ENCODE data around the gene PDCD5. TPM values are rescaled to one million over a fixed set of nuclear protein-coding genes. Genes with fewer than 3 reads are reported as not detected.

PDCD5 gene
- total RNA-seq, 1 experiment from 2014 or later = 118 TPM

- no peaks in the 10 kb centered on the region for H3K4me1 ChIP-seq (ENCODE audit: insufficient read depth, low read length)
- no peak overlapping the region for H3K4me2 ChIP-seq (ENCODE audit: insufficient read depth, insufficient read length, low read length)
- H2BK5ac ChIP-seq (ENCODE audit: insufficient read length, low read length) = no peak overlapping the region
- no peak for DNase-seq
- no peak overlapping the region for H3K23ac ChIP-seq (ENCODE audit: insufficient read length, low read depth, low read length)
- no peaks in the 10 kb centered on the region for H3K36me3 Mint-ChIP-seq (ENCODE audit: insufficient read depth in 1 of 3, low read depth in 3 of 3)
- no CpG with 5 or more reads among the region's 7 CpGs for WGBS (ENCODE audit: extremely low coverage, insufficient read length, low lambda C conversion rate)
- no peaks in the 10 kb centered on the region for H3K79me1 ChIP-seq (ENCODE audit: insufficient read depth, low read depth, low read length, poor library complexity, severe bottlenecking)
- no peak overlapping the region for H4K5ac ChIP-seq (ENCODE audit: insufficient read length, low read depth, low read length)
- no peak overlapping the region for H2AK5ac ChIP-seq (ENCODE audit: insufficient read length, low read length)
- no peak overlapping the region for H2BK120ac ChIP-seq (ENCODE audit: low read depth, low read length, poor library complexity, severe bottlenecking)
- no peak overlapping the region for H3K56ac ChIP-seq (ENCODE audit: insufficient read length, low read depth, low read length)
- no peak overlapping the region for H4K91ac ChIP-seq (ENCODE audit: insufficient read length, low read depth, low read length)
- H2AFZ ChIP-seq (ENCODE audit: low read length) = no peak overlapping the region
- no peaks in the 10 kb centered on the region for H3K79me2 ChIP-seq (ENCODE audit: insufficient read depth, low read length)
- TF ChIP-seq, protein P1, sequence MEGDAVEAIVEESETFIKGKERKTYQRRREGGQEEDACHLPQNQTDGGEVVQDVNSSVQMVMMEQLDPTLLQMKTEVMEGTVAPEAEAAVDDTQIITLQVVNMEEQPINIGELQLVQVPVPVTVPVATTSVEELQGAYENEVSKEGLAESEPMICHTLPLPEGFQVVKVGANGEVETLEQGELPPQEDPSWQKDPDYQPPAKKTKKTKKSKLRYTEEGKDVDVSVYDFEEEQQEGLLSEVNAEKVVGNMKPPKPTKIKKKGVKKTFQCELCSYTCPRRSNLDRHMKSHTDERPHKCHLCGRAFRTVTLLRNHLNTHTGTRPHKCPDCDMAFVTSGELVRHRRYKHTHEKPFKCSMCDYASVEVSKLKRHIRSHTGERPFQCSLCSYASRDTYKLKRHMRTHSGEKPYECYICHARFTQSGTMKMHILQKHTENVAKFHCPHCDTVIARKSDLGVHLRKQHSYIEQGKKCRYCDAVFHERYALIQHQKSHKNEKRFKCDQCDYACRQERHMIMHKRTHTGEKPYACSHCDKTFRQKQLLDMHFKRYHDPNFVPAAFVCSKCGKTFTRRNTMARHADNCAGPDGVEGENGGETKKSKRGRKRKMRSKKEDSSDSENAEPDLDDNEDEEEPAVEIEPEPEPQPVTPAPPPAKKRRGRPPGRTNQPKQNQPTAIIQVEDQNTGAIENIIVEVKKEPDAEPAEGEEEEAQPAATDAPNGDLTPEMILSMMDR (conservative IDR thresholded peaks at IDR 0.05) = no peak
- no peak overlapping the region for H3K27ac Mint-ChIP-seq
- no peak overlapping the region for H2BK20ac ChIP-seq (ENCODE audit: low read depth, low read length, poor library complexity, severe bottlenecking)
- H3K27ac ChIP-seq (ENCODE audit: insufficient read length, low read depth, low read length) = no peak overlapping the region
- H3K9me3 Mint-ChIP-seq = no peaks in the 10 kb centered on the region
- H4K8ac ChIP-seq (replicated peaks; ENCODE audit: insufficient read length, low read depth, low read length) = no peak overlapping the region
- no peak overlapping the region for H3K14ac ChIP-seq (ENCODE audit: insufficient read depth, low read length)
- H3K9me3 ChIP-seq (ENCODE audit: control insufficient read depth, low read depth, low read length) = no peaks in the 10 kb centered on the region
- H3T11ph ChIP-seq (ENCODE audit: low read length) = no peak overlapping the region
- peaks cover 2% of the 10 kb centered on the region for H3K27me3 Mint-ChIP-seq (ENCODE audit: low read depth)
- H3K4ac ChIP-seq (ENCODE audit: low read depth, low read length) = no peak overlapping the region
- no peak overlapping the region for H3K9ac ChIP-seq (ENCODE audit: extremely low read depth, insufficient read length, low read length)
- H3K4me3 Mint-ChIP-seq = no peak overlapping the region
- H3K23me2 ChIP-seq (ENCODE audit: insufficient read length, low read depth, low read length, poor library complexity, severe bottlenecking) = no peaks in the 10 kb centered on the region
- H4K20me1 ChIP-seq (ENCODE audit: control insufficient read depth, insufficient read depth, insufficient read length) = no peaks in the 10 kb centered on the region
- H3K4me1 Mint-ChIP-seq = no peaks in the 10 kb centered on the region
- no peaks in the 10 kb centered on the region; the same call in 1 of the 2 replicates for H3K27me3 ChIP-seq (ENCODE audit: insufficient read depth, low read length)
- H3K18ac ChIP-seq (ENCODE audit: insufficient read length, low read depth, low read length) = no peak overlapping the region
- no peak overlapping the region for H2BK12ac ChIP-seq (ENCODE audit: insufficient read length, low read depth, low read length)
- no peak overlapping the region for H2BK15ac ChIP-seq (ENCODE audit: low read depth, low read length)
Measured at GRCh38 chr19:32544917-32545316, 36.1 kb upstream of the PDCD5 start.
